HG03025 (cell line): ENCODE measurements around the gene DDIT4.
"Not testable (repeated sequence)": the region's sequence is repeated elsewhere in the genome, so short reads cannot be mapped to it uniquely, and the experiment has no call there.

Source experiments
- ATAC-seq: cut with Tn5 transposase; IDR thresholded peaks from one replicate; pipeline ENCODE4 v1.9.1; 2021; ENCODE audit warnings: mild to moderate bottlenecking, moderate library complexity; ENCODE audit not compliant: unreplicated experiment, low FRiP score

The DDIT4 gene

GRCh38 chr10:72273410-72274212, at the start of gene DDIT4:
Gene DDIT4, plus strand, starts transcription at chr10:72273924. Its CDS starts 293 bp downstream, at chr10:72274217.
- ATAC-seq, result peak; percentile 86

GRCh38 chr10:72224191-72224590, 49.5 kb upstream of the DDIT4 start:
- ATAC-seq, result not testable (repeated sequence)

GRCh38 chr10:72226418-72227027, 47.2 kb upstream of the DDIT4 start:
- no peak for ATAC-seq

GRCh38 chr10:72227826-72228225, 45.9 kb upstream of the DDIT4 start:
- ATAC-seq, result no peak

GRCh38 chr10:72228318-72228751, 45.4 kb upstream of the DDIT4 start:
- ATAC-seq, result no peak

- no peak for ATAC-seq
Observed at GRCh38 chr10:72229261-72230251, 44.2 kb upstream of the DDIT4 start.

GRCh38 chr10:72233621-72234020, 40.1 kb upstream of the DDIT4 start:
- no peak for ATAC-seq

GRCh38 chr10:72234560-72235095, 39.1 kb upstream of the DDIT4 start:
- ATAC-seq, result no peak

GRCh38 chr10:72235544-72236279, 38.0 kb upstream of the DDIT4 start:
- no peak for ATAC-seq

- ATAC-seq, result no peak
Observed at GRCh38 chr10:72238392-72239175, 35.1 kb upstream of the DDIT4 start.

GRCh38 chr10:72239409-72239808, 34.3 kb upstream of the DDIT4 start:
- ATAC-seq, result no peak

GRCh38 chr10:72240371-72240770, 33.4 kb upstream of the DDIT4 start:
- no peak for ATAC-seq

GRCh38 chr10:72241691-72242252, 32.0 kb upstream of the DDIT4 start:
- ATAC-seq, result no peak

- no peak for ATAC-seq
Observed at GRCh38 chr10:72242675-72243074, 31.0 kb upstream of the DDIT4 start.

GRCh38 chr10:72243822-72244437, 29.8 kb upstream of the DDIT4 start:
- ATAC-seq, result no peak

GRCh38 chr10:72244573-72245038, 29.1 kb upstream of the DDIT4 start:
- ATAC-seq, result no peak

GRCh38 chr10:72245949-72246525, 27.7 kb upstream of the DDIT4 start:
- ATAC-seq, result no peak
